GM18520 (cell line): Measurements from ENCODE around the gene ARMC10.
"Not testable (repeated sequence)": the region's sequence is repeated elsewhere in the genome, so short reads cannot be mapped to it uniquely, and the experiment has no call there.

Experiments
- ATAC-seq: cut with Tn5 transposase; IDR thresholded peaks from one replicate; pipeline ENCODE4 v1.9.1; 2021; ENCODE audit not compliant: unreplicated experiment

Gene ARMC10

DNA sequence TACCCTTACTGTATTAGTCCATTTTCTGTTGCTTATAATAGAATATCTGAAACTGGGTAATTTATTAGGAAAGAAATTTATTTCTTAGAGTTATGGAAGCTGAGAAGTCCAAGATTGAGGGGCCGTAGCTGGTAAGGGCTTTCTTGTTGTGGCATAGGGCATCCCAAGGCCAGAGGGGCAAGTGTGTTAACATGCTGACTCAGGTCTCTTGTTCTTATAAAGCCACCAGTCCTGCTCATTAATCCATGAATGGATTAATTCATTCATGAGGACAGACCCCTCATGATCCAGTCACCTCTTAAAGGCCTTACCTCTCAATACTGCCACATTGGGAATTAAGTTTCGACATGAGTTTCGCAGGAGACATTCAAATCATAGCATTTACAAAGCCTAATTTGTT is 2.4 kb downstream of the ARMC10 start:
- no peak for ATAC-seq

GRCh38 chr7:103078226-103078625 is 3.3 kb downstream of the ARMC10 start:
- not testable (repeated sequence) for ATAC-seq

- ATAC-seq = no peak
Measured at GRCh38 chr7:103079836-103080235, 4.9 kb downstream of the ARMC10 start.

DNA sequence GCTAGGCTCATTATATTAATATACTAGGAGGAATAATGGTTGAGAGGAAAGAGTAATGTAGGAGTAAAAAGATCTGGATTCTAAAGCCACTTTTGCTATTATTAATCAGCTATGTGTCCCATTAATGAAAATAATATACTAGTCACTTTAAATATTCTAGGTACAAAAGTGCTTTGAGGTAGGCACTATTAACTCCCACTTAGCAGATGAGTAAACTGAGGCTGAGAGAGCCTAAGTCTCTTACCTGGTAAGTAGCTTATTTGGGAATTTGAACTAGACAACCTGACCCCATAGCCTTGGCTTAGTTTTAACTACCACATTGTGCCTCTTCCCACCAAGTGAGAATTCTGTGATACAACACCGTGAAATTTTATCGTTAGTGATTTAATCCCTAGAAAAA is 6.0 kb downstream of the ARMC10 start:
- ATAC-seq = no peak

DNA sequence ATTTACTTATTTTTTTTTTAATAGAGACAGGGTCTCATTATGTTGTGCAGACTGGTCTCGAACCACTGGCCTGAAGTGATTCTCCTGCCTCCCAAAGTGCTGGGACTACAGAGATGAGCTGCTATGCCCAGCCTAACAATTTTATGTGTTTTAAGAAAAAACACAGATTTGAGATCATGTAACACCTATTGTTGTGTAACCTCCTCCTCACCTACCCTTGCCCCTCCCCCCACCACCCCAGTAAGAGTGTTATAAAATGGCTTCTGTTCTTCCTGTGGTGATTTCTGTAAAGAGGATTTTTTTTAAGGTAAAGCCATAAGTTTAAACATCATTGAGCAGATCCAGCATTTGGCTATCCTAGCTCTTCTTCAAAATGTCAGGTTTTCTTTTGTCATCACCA is 7.6 kb downstream of the ARMC10 start:
- no peak for ATAC-seq

DNA sequence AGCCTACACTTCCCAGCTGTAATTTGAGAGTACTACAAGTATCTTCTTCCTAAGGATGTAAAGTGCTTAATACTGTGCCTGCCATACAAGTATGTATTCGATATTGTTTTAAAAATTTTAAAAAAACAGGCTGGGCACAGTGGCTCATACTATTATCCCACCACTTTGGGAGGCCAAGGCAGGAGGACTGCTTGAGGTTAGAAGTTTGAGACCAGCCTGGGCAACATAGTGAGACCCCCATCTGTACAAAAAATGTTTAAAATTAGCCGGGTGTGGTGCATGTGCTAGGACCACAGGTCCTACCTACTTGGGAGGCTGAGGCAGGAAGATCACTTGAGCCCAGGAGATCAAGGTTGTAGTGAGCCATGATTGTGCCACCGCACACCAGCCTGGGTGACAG is 8.3 kb downstream of the ARMC10 start:
- ATAC-seq = no peak

DNA sequence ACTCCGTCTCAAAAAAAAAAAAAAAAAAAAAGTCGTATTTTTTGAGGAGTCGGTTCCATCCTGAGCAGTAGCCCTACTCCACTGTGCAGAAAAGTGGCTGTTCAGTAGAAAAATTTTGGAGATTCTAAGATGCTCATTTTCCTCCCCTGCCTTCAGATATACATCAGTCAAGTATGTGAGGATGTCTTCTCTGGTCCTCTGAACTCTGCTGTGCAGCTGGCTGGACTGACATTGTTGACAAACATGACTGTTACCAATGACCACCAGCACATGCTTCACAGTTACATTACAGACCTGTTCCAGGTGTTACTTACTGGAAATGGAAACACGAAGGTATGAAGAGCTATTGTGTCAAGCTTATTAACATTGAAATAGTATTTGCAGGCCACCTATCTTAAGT is 17.4 kb downstream of the ARMC10 start:
- not testable (repeated sequence) for ATAC-seq

DNA sequence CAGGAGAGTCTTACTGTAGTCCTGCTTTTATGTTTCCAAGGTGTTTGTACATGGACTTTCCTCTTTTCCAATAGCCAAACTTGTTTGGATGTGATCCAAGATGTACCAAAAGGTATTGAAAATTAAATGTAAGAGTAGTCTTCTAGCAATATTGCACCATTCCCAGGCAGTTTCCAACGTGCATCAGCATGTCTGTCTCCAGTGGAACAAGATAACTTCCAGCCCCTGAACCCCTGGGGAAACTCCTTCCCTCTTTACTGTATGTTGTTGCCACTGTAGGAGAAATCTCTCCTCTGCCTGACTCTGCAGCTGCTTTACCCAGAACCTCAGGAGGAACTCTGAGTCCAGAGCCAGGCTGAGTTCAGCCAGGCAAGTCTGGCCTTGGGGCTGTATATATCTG is 18.5 kb downstream of the ARMC10 start:
- no peak for ATAC-seq

DNA sequence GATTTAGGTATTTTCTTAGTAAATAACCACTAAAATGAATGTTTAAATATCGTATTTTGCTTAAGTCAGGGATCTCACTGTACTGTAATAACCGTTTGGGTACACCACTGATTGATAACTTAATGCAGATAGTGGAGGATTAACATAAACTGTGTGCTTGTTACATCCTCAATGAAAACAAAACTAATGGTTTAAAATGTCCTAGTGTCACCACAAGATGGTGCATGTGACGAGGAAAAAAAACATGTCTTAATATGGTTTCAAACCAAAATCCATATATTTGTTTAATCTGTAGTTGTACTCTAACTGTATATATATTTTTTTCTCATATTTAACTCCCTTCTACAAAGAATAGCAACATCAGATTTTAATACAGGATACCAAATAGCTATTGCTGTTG is 19.2 kb downstream of the ARMC10 start:
- ATAC-seq = no peak

DNA sequence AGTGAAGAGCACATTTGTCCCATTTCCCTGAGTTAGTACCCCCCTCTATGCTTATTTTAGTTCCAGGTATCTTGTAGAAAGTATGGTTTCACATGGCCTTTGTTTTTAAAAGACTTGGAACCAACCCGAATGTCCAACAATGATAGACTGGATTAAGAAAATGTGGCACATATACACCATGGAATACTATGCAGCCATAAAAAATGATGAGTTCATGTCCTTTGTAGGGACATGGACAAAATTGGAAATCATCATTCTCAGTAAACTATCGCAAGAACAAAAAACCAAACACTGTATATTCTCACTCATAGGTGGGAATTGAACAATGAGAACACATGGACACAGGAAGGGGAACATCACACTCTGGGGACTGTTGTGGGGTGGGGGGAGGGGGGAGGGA is 20.6 kb downstream of the ARMC10 start:
- ATAC-seq = not testable (repeated sequence)

DNA sequence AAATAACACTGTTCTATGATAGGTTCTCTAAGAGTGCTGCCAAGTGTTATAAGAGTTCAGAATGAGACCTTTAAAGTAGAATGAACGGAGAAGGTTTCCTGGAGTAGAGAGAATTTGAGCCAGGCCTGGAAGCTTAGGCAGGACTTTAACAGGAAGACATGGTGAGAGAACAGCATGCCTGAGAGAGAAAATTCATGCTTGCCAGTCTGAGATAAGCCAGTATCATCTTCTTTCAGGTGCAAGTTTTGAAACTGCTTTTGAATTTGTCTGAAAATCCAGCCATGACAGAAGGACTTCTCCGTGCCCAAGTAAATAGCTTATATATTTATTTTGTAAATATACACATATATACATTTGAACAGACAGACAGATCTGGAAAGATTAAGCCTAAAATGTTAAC is 22.1 kb downstream of the ARMC10 start:
- ATAC-seq = no peak

DNA sequence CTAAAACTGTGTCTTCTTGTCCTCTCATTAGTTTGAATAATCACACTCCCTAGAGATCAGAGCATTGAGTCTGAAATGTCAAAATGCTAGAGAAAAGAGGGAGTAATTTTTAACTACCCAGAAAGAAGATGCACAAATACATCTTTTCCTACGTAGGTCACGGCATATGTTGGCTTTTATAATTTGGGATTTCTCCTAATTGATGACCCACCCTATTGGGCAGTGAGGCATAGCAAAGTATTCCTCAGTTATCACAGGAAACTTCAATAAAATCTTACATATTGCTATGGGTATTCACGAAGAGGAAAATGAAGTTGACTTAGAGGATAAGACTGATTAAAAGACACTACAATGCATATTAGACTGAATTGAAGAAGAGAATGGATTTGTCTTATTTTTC is 25.4 kb downstream of the ARMC10 start:
- ATAC-seq = no peak

GRCh38 chr7:103101543-103101942 is 26.6 kb downstream of the ARMC10 start:
- no peak for ATAC-seq

DNA sequence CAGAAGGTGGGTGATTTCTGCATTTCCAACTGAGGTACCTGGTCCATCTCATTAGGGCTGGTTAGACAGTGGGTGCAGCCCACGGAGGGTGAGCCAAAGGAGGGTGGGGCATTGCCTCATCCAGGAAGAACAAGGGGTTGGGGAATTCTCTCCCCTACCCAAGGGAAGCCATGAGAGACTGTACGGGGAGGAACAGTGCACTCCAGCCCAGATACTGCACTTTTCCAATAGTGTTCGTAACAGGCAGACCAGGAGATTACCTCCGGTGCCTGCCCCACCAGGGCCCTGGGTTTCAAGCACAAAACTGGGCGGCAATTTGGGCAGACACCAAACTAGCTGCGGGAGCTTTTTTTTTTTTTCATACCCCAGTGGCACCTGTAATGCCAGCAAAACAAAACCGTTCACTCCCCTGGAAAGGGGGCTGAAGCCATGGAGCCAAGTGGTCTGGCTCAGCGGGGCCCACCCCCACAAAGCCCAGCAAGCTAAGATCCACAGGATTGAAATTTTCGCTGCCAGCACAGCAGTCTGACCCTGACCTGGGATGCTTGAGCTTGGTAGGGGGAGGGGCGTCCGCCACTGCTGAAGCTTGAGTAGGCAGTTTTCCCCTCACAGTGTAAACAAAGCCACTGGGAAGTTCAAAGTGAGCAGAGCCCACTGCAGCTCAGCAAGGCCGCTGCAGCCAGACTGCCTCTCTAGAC is 31.2 kb downstream of the ARMC10 start:
- no peak for ATAC-seq

- not testable (repeated sequence) for ATAC-seq
Measured at GRCh38 chr7:103106703-103107070, 31.7 kb downstream of the ARMC10 start.

DNA sequence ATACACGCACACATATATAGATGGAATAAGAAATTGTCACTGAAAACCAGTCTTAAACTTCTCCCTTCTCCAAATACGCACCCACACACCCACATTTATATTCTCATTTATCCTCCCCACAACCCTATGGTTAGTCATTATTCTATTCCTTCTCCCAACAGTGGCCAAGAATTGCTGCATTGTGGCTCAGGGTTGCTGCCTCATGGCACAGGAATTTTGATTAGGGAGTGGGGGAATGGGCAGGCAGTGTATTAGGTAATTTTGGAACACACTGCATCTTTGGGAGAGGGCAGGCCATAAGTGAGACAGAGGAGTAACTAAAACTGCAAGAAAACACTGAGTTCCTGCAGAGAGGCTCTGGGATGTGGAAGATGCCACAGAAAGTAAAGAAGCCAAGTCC is 38.2 kb downstream of the ARMC10 start:
- ATAC-seq = no peak

- no peak for ATAC-seq
Measured at GRCh38 chr7:103114576-103115008, 39.7 kb downstream of the ARMC10 start.

DNA sequence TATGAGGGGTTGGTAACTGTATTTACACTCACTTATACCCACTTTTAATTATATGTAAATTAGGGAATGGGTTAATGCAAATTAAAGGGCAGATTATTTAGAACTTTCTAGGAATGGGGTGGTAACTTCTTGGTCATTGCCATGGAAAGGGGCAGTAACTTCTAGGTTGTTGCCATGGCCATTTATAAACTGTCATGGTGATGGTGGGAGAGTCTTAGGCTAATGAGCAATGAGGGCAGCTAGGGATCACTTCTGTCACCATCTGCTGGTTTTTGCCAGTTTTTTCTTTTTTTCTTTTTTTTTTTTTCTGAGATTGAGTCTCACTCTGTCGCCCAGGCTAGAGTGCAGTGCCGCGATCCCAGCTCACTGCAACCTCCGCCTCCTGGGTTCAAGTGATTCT is 40.8 kb downstream of the ARMC10 start:
- ATAC-seq = no peak

- ATAC-seq = no peak
Measured at GRCh38 chr7:103116511-103116910, 41.6 kb downstream of the ARMC10 start.

GRCh38 chr7:103116991-103117390 is 42.1 kb downstream of the ARMC10 start:
- no peak for ATAC-seq

GRCh38 chr7:103117465-103117864 is 42.5 kb downstream of the ARMC10 start:
- no peak for ATAC-seq

- no peak for ATAC-seq
Measured at GRCh38 chr7:103119791-103120291, 44.9 kb downstream of the ARMC10 start.

GRCh38 chr7:103120362-103120761 is 45.4 kb downstream of the ARMC10 start:
- ATAC-seq = no peak
